Measurements from ENCODE around the gene MAP3K4. TPM values are rescaled to one million over a fixed set of nuclear protein-coding genes. Genes with fewer than 3 reads are reported as not detected.

Gene MAP3K4
- total RNA-seq, 3 donors from 2014 or later: 32.8 to 58.3 (median 34.7) TPM

GRCh38 chr6:161058741-161059140 lies 67.2 kb downstream of the MAP3K4 start:
- Histone ChIP-seq H3K36me3 (ENCODE audit: low read depth) (no peaks in the 10 kb centered on the region), H3K9me3 (no peaks in the 10 kb centered on the region), H3K4me1 (ENCODE audit: low read depth) (no peaks in the 10 kb centered on the region), H3K4me3 (no peak overlapping the region)
- ATAC-seq (no peak), DNase-seq (no peak)
- no peak for TF ChIP-seq CTCF (IDR thresholded peaks at IDR 0.05)
- intact Hi-C loops (cut with DNase I, micrococcal nuclease): no loop called here

- Histone ChIP-seq H3K4me3 (no peak overlapping the region), H3K36me3 (ENCODE audit: low read depth) (no peaks in the 10 kb centered on the region), H3K9me3 (no peaks in the 10 kb centered on the region), H3K4me1 (ENCODE audit: low read depth) (no peaks in the 10 kb centered on the region)
- intact Hi-C loops (cut with DNase I, micrococcal nuclease): no loop called here
- ATAC-seq (no peak), DNase-seq (no peak)
- no peak for TF ChIP-seq CTCF (IDR thresholded peaks at IDR 0.05)
These were observed 70.0 kb downstream of the MAP3K4 start for GRCh38 chr6:161061576-161061975.

GRCh38 chr6:161064915-161065314 lies 73.3 kb downstream of the MAP3K4 start:
- TF ChIP-seq CTCF (IDR thresholded peaks at IDR 0.05): no peak
- H3K4me3 ChIP-seq: no peak overlapping the region
- H3K36me3 ChIP-seq (ENCODE audit: low read depth): no peaks in the 10 kb centered on the region
- intact Hi-C loops (cut with DNase I, micrococcal nuclease): no loop called here
- H3K9me3 ChIP-seq: no peaks in the 10 kb centered on the region
- DNase-seq (no peak), ATAC-seq (peak; percentile 39)
- no peaks in the 10 kb centered on the region for H3K4me1 ChIP-seq (ENCODE audit: low read depth)

DNA sequence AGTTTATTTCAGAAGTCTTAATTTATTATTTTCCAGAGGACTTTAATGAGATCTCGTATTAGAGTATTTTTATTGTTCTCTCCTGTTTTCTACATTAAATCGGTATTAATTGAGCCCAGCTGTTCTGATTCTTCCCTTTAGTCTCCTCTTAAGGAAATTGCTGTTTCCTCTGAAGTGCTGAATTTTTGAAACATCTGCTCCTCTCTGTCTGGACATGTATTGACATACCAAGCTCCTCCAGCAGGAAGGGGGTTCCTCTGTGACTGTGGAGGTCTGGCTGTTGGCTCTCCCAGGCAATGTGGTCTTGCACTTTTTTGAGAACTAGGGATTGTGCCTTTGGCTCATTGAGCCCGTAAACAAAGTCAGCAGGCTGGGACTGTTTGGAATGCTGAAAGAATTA lies 74.9 kb downstream of the MAP3K4 start:
- Histone ChIP-seq H3K36me3 (ENCODE audit: low read depth) (no peaks in the 10 kb centered on the region), H3K4me3 (no peak overlapping the region), H3K4me1 (ENCODE audit: low read depth) (no peaks in the 10 kb centered on the region), H3K9me3 (no peaks in the 10 kb centered on the region)
- no peak for TF ChIP-seq CTCF (IDR thresholded peaks at IDR 0.05)
- DNase-seq (no peak), ATAC-seq (no peak)
- intact Hi-C loops (cut with DNase I, micrococcal nuclease): no loop called here

DNA sequence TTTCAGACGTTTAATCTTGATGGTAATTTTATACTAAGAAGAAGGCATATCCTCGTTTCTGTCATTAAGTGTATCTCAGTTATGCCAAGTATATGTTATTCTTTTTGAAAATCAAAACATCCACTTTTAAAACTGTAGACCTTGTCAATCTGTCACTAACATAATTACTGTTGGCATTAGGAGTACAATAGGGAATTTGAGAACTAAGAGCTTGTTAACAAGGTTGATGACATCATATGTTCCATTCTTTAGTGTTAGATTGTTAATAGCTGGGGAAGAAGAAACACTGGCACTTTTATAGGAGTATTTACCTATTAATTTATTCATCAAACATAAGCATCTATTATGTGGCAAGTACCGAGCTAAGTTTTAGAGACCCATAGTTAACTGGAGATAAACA lies 76.2 kb downstream of the MAP3K4 start:
- no peak for TF ChIP-seq CTCF (IDR thresholded peaks at IDR 0.05)
- no peaks in the 10 kb centered on the region for H3K4me1 ChIP-seq (ENCODE audit: low read depth)
- H3K9me3 ChIP-seq: no peaks in the 10 kb centered on the region
- no peak for DNase-seq
- H3K4me3 ChIP-seq: no peak overlapping the region
- intact Hi-C loops (cut with DNase I, micrococcal nuclease): no loop called here
- no peaks in the 10 kb centered on the region for H3K36me3 ChIP-seq (ENCODE audit: low read depth)
- ATAC-seq: no peak

DNA sequence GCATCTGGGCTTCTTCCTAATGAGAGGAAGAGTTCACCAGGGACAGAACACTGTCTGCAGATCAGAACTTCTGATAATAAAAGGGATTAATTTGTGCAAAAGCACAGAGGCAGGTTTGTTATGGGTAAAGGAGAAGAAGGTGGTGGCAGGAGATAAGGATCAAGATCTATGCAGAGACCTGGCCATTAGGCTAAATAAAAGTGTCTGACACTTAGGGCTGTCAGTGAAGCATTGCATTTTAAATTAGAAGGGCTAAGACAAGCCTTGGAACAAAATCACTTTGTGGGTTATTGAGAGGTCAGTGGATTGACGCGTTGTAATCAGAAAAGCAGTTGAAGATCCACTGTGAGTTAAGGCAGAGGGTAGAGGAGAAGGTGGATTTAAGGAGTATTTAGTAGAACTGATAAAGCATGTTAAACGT lies 76.8 kb downstream of the MAP3K4 start:
- no peak overlapping the region for H3K4me3 ChIP-seq
- intact Hi-C loops (cut with DNase I, micrococcal nuclease): no loop called here
- no peaks in the 10 kb centered on the region for H3K4me1 ChIP-seq (ENCODE audit: low read depth)
- DNase-seq (no peak), ATAC-seq (no peak)
- no peaks in the 10 kb centered on the region for H3K36me3 ChIP-seq (ENCODE audit: low read depth)
- TF ChIP-seq CTCF (IDR thresholded peaks at IDR 0.05): no peak
- no peaks in the 10 kb centered on the region for H3K9me3 ChIP-seq
